HG03354 (cell line): Measurements from ENCODE around the gene PAN2.
"Not testable (repeated sequence)": the region's sequence is repeated elsewhere in the genome, so short reads cannot be mapped to it uniquely, and the experiment has no call there.

Experiments
- ATAC-seq: cut with Tn5 transposase; IDR thresholded peaks from one replicate; pipeline ENCODE4 v1.9.1; 2021; ENCODE audit warnings: mild to moderate bottlenecking; ENCODE audit not compliant: unreplicated experiment, poor library complexity, severe bottlenecking

The PAN2 gene

GRCh38 chr12:56315622-56316473 lies 18.0 kb downstream of the PAN2 start, which contains the start of gene CNPY2:
TSS of gene CNPY2 (minus strand) at chr12:56315988. CDS start at chr12:56315217, 771 bp downstream.
- ATAC-seq: peak; percentile 94

- ATAC-seq: no peak
These were observed 18.6 kb downstream of the PAN2 start for GRCh38 chr12:56315249-56315621.

- ATAC-seq: no peak
These were observed 22.8 kb downstream of the PAN2 start for GRCh38 chr12:56311003-56311402.

- no peak for ATAC-seq
These were observed 25.1 kb downstream of the PAN2 start for GRCh38 chr12:56308714-56309113.

GRCh38 chr12:56307221-56307965 lies 26.4 kb downstream of the PAN2 start:
- no peak for ATAC-seq

- no peak for ATAC-seq
These were observed 28.8 kb downstream of the PAN2 start for GRCh38 chr12:56304872-56305590.

- no peak for ATAC-seq
These were observed 29.5 kb downstream of the PAN2 start for GRCh38 chr12:56304276-56304675.

- no peak for ATAC-seq
These were observed 32.9 kb downstream of the PAN2 start for GRCh38 chr12:56300644-56301464.

GRCh38 chr12:56299853-56300643 lies 33.8 kb downstream of the PAN2 start, which contains the start of gene CS:
TSS of gene CS (minus strand) at chr12:56300330. CDS start at chr12:56300201, 129 bp downstream.
- peak; percentile 94 for ATAC-seq

- no peak for ATAC-seq
These were observed 34.4 kb downstream of the PAN2 start for GRCh38 chr12:56299308-56299852.

GRCh38 chr12:56298828-56299227 lies 35.0 kb downstream of the PAN2 start:
- no peak for ATAC-seq

GRCh38 chr12:56297400-56297799 lies 36.4 kb downstream of the PAN2 start:
- no peak for ATAC-seq

GRCh38 chr12:56296295-56296694 lies 37.5 kb downstream of the PAN2 start:
- ATAC-seq: no peak

- ATAC-seq: no peak
These were observed 40.0 kb downstream of the PAN2 start for GRCh38 chr12:56293795-56294194.

- ATAC-seq: no peak
These were observed 45.0 kb downstream of the PAN2 start for GRCh38 chr12:56288705-56289387.

GRCh38 chr12:56286044-56286830 lies 47.6 kb downstream of the PAN2 start:
- ATAC-seq: no peak

- ATAC-seq: not testable (repeated sequence)
These were observed 49.5 kb downstream of the PAN2 start for GRCh38 chr12:56284263-56284662.
